Thyroid gland (tissue), 4 donors: ENCODE data around the gene ZNRF4.

Experiments used
- POLR2A ChIP-seq, 2 donors: fragments of 450-650 bp; IDR thresholded peaks; one replicate each; pipeline ENCODE4 v1.6.1; 2017; ENCODE audit warnings: antibody characterized with exemption in 2 of 2, mild to moderate bottlenecking in 2 of 2, moderate library complexity in 1 of 2
- TF ChIP-seq, protein P1 (sequence below), 6 experiments: fragments of 200-600 bp in 3 of 6; fragments of 450-650 bp in 3 of 6; sonication (generic) in 3 of 6; IDR thresholded peaks; one replicate each; pipeline ENCODE4 v1.5.1; 2016 to 2019; ENCODE audit warnings: antibody characterized with exemption in 6 of 6, mild to moderate bottlenecking in 2 of 6, inconsistent platforms in 1 of 6, moderate library complexity in 1 of 6

DNA sequence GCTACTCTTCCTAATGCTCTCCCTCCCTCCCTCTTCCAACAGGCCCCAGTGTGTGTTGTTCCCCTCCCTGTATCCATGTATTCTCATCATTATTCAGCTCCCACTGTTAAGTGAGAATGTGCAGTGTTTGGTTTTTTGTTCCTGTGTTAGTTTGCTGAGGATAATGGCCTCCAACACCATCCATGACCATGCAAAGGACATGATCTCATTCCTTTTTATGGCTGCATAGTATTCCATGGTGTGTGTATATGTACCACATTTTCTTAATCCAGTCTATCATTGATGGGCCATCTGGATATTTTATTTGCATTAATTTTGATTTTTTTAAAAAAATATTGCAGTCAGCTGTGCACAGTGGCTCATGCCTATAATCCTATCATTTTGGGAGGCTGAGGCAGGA lies 15.8 kb upstream of the ZNRF4 start:
- TF ChIP-seq, protein P1, sequence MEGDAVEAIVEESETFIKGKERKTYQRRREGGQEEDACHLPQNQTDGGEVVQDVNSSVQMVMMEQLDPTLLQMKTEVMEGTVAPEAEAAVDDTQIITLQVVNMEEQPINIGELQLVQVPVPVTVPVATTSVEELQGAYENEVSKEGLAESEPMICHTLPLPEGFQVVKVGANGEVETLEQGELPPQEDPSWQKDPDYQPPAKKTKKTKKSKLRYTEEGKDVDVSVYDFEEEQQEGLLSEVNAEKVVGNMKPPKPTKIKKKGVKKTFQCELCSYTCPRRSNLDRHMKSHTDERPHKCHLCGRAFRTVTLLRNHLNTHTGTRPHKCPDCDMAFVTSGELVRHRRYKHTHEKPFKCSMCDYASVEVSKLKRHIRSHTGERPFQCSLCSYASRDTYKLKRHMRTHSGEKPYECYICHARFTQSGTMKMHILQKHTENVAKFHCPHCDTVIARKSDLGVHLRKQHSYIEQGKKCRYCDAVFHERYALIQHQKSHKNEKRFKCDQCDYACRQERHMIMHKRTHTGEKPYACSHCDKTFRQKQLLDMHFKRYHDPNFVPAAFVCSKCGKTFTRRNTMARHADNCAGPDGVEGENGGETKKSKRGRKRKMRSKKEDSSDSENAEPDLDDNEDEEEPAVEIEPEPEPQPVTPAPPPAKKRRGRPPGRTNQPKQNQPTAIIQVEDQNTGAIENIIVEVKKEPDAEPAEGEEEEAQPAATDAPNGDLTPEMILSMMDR (IDR thresholded peaks at IDR 0.05): no peak
- TF ChIP-seq POLR2A (IDR thresholded peaks at IDR 0.05): no peak
